Brain microvascular endothelial cell (primary cell): Measurements from ENCODE around the gene TMEM191C.
"Not testable (repeated sequence)": the region's sequence is repeated elsewhere in the genome, so short reads cannot be mapped to it uniquely, and the experiment has no call there.

ENCODE experiments used
- DNase-seq: peaks from one replicate; pipeline ENCODE4 v3.0.0-alpha.2; 2020
- H3K27ac ChIP-seq: fragments of 250-450 bp; sonication (Bioruptor Pico); 2 replicates; pipeline ENCODE4 v1.5.1; 2020; ENCODE audit warnings: mild to moderate bottlenecking, moderate library complexity
- H3K27me3 ChIP-seq: fragments of 250-450 bp; sonication (Bioruptor Pico); replicated peaks from 2 replicates; pipeline ENCODE4 v1.5.1; 2020; ENCODE audit warnings: mild to moderate bottlenecking
- H3K36me3 ChIP-seq: fragments of 250-450 bp; sonication (Bioruptor Pico); replicated peaks from 2 replicates; pipeline ENCODE4 v1.5.1; 2020; ENCODE audit warnings: mild to moderate bottlenecking
- H3K4me3 ChIP-seq: 2 replicates; pipeline ENCODE4 v1.5.1; 2011; ENCODE audit warnings: low read depth, mild to moderate bottlenecking, control low read depth, low read length, moderate library complexity
- in situ Hi-C: cut with HindIII; loops from 2 replicates; pipeline ENCODE4 v1.10.0; 2017; ENCODE audit warnings: low sequenced_read_pairs, low pct_ligation_motif_present

The TMEM191C gene

DNA sequence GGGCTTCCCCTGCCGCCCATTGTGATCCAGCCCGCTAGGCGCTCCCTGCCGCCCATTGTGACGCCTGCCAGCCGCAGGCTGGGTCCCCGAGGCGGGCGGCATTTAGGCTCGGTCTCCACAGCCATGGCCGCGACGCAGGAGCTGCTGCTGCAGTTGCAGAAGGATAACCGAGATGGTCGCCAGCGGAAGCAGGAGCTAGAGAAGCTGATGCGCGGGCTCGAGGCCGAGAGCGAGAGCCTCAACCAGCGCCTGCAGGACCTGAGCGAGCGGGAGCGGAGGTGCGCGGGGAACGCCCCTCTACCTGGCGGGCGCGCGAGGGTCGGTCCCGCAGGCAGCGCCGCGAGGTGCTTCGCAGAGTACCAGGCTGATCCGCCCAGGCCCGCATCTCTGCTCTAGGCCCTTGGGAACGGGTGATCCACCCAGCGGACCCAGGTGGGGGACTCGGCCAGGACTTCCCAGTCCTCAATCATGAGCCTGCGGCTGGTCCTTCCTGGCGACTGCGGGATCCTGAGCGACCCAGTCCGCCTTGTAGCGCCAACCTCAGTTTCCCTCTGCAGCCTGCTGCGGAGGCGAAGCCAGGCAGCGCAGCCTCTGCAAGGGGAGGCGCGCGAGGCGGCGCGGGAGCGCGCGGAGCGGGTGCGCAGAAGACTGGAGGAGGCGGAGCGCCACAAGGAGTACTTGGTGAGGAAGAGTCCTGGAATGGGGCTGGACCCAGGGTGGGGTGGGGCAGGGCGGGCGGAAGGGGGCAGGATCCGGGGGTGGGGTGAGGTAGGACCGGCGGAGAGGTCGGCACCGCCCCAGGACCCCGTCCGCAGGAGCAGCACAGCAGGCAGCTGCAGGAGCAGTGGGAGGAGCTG is at the start of gene TMEM191C:
TMEM191C (plus strand) TSS at position 51 of the 857 bp plus-strand sequence; CDS start at position 124, 73 bp downstream.
- H3K36me3 ChIP-seq, H3K27ac ChIP-seq, in situ Hi-C loops, DNase-seq, H3K27me3 ChIP-seq: not testable (repeated sequence)
- H3K4me3 ChIP-seq: peak within 1 kb of the TSS; percentile 49

DNA sequence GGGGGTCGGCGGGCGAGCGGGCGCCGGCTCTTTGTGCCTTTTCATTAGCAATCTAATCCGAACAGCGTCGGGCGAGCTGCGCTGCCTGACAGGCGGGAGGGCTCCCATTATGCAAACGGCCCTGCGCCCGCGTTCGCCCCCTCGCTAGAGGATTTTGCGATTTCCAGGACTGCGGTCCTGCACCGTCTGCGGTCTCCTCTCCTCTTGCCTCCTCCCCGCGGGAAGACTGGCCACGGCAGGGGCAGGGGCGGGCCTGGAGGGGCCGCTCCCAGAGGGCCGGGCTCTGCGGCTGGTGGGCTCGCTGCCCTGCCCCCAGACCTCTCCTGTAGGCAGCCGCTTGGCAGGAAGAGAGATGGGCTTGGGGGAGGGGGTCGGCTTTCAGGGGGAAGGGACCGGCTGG is 49.3 kb upstream of the TMEM191C start:
- DNase-seq, H3K27ac ChIP-seq, H3K36me3 ChIP-seq, H3K27me3 ChIP-seq, in situ Hi-C loops: not testable (repeated sequence)
- peak overlapping the region; percentile 40 for H3K4me3 ChIP-seq

DNA sequence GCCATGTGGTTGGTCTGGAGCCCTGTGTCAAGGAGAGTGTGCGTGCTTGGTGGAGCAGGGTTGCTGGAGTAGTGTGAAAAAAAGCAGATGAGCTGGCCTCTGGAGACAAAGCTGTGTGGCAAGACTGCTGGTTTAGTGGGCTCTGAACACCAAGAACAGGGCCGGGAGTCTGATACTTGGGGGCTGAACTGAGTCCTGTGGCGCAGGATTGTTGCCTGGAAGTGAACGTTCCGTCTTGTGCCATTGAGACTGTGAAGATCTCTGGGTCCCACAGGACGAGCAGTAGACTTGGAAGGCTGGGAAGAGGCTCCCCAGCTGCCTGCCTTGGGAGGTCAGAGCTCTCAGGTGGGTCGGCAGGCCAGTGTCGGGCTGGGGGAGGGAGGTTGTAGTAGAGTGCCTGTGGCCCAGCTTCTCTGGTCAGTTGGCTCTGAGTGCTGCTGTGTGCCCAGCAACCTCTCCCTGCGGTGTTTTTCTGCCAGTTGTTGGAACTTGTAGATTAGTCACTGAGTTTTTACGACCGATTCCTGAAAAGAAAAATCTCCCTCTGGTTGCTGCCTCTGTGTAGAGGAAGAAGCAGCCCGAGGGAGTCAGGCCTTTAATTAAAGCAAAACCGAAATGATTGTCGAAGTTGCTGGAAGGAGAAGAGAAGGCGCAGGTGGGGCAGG is 48.1 kb upstream of the TMEM191C start:
- not testable (repeated sequence) for DNase-seq, H3K27ac ChIP-seq

DNA sequence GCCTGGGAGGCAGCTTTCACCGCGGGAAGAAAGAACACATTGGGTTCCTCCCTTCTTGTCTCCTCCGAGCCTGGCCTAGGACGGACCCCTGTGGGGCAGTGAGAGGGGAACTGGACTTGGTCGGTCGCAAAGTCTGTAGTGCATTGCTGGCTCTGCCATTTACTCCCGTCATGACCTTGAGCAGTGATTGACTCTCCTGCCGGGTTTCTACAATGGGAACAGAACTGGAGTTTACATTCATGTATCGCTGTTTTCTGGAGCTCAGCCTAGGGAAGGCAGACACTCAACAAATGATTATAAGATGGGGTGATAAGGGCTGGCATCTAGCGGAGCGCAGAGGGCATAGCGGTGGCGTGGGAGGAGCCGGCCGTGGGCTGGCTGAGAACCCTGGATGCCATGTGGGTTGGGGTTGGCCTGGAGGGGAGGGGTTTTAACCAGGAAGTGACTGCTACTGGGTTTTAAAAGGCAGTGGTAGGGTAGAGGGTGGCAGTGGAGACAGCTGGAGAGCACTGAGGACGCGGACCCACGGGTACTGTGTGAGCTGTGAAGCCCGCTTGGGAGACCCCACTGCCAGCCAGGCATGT is 46.9 kb upstream of the TMEM191C start:
- H3K27ac ChIP-seq, in situ Hi-C loops, H3K36me3 ChIP-seq, DNase-seq, H3K4me3 ChIP-seq, H3K27me3 ChIP-seq: not testable (repeated sequence)

More for the DNA sequence above, 48.1 kb upstream of the TMEM191C start:
- H3K4me3 ChIP-seq, H3K27me3 ChIP-seq, H3K36me3 ChIP-seq, in situ Hi-C loops: not testable (repeated sequence)

DNA sequence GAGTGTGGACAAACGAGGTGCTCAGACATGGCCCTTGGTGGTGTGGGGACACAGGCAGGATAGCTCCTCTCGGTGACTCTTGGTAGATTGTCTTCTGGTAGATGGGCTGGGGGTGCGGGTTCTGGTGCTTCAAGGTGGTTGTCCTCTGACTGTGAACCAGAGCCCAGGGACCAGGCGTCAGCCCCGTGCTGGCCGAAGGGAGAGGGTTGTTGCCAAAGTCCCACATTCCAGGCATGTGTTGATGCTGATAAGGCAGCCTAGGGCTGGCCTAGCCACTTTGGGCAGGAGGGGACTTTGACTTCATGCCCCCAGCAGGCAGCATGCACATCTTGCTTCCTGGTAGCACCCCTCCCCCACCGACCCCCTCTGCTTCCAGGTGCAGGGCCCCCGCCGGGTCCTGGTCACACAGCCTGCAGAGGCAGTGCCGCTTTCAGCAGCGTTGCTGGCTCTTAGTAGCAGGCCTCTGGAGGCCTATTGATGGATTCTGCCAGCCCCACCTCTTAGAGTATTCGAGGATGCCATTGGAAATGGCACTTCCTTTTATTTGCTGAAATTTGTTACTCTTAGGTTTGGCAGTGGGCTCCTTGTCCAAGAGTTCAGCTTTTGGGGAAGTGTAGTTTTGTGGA is 43.0 kb upstream of the TMEM191C start:
- H3K36me3 ChIP-seq, in situ Hi-C loops, H3K4me3 ChIP-seq, H3K27ac ChIP-seq, H3K27me3 ChIP-seq, DNase-seq: not testable (repeated sequence)

DNA sequence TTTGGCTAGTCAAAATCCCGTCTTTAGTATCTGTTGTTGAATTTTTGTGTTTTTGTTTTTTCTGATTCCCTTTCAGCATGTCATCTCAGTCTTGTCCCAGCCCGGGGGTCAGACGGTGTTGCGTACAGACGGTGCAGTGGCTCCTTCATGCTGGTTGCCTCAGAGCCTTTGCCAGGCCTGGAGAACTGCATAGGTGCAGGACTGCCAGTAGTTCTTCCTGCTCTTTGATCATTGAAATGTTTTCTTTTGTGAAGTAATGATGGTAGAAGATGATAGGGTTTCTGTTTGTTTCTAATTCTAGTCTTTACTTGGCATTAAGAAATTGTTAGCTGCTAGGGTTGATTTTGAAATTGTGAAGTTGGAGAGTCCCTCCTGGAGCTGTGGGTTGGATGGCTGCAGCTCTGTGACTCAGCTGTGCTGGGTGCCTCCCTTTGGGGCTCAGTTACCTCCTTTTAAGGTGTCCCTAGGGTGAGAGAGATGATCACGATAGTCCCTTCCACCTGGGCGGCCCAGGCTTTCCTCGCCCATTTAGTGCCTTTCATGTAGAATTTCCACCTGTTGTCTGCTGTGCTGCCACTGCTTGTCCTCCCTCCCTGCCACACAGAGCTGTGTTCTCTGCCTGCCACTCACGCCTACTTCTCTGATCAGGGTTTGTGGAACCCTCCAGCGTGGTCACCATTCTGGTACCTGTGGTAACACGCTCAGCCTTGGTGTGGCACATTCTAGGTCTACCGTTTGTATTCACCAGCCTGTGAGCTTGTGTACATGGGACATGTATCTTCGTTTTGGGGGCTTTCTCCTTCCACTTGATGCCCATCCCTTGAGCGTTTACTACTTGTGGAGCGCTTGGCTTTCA is 32.6 kb upstream of the TMEM191C start:
- H3K27ac ChIP-seq, in situ Hi-C loops, DNase-seq, H3K27me3 ChIP-seq, H3K4me3 ChIP-seq, H3K36me3 ChIP-seq: not testable (repeated sequence)

DNA sequence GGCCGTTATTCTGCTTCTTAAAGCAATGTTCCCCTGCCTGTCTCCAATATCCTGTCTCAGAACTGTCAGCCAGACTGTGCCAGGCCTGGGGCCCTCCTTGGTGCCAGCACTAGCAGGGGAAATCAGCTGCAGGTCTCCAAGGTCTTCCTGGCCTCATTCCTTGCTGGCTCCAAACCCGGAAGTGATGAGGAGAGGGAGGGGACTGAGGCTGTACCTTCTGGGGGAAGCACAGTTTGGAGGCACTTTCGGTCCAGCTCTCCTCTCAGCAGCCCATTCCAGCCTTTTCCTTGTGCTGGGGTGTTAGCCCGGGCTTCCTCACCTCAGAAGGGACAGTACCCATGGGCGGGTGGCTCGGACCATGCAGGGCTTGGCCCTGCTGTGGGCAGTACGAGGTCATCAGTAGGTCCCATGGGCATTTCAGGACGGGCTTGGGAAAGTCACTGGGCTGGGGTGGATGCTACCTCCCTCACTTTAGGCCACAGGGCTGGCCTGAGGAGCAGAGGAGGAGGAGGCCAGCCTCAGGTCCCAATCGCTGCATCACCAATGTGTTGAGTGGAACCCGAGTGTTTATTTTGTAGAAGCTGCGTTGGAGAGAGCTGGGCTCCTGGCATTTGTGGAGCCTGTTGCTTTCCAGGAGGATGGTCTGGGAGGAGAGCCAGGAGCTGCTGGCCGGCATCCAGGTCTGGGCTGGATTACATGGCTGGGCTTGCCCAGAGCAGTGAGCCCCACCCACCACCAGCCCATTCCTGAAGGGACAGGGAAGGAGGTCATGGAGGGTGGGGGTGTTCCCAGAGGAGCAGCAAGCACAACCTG is 31.0 kb upstream of the TMEM191C start:
- H3K27ac ChIP-seq, H3K36me3 ChIP-seq, H3K27me3 ChIP-seq, DNase-seq, in situ Hi-C loops, H3K4me3 ChIP-seq: not testable (repeated sequence)

DNA sequence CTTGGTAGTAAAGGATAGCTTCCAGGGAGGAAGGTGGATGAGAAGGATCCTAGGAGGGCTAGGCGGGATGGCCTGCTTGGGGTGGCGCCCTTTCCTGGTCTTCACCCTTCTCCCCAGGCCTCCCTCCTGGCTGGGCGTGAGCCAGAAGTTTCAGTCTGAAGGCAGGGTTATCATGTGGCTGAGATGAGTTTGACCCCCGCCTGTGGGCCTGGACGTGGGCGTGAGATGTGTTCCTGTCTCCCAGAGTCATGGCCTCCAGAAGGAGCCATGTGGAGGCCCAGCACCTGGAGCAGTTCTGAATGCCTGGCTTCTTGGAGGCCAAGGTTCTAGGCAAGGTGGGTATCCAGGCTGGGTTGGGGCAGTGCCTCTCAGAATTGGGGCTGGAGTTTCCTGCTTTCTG is 29.2 kb upstream of the TMEM191C start:
- H3K27ac ChIP-seq, H3K36me3 ChIP-seq, in situ Hi-C loops, DNase-seq, H3K27me3 ChIP-seq, H3K4me3 ChIP-seq: not testable (repeated sequence)

DNA sequence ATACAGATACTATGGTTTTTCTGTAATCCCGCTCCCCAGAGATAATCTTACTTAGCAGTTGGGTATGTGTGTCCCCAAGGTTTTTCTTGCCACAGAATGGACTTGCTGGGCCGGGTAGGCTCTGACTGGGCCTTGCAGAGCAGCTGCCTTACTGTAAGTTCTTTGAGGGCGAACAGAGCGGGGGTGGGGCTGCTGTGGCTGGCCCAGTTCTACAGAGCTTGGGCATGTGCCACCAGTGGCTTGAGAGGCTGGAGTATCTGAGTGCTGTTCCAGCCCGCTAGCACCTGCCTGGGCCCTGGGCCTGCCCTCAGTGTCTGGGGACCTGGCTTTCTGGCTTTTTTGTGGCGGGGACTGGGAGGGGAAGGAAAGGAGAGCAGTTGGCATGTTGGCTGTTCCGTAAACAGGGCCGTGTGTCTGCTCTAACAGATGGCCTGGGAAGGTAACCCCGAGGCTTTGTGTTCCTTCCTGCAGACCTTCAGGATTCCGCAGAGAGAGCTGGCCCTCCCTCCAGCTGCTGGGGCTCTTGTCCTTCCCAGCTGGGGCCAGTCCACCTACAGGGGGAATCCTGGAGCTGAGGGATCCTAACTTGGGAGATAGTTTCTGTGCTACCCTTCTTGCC is 27.1 kb upstream of the TMEM191C start:
- H3K27me3 ChIP-seq, DNase-seq, H3K36me3 ChIP-seq, H3K4me3 ChIP-seq, H3K27ac ChIP-seq, in situ Hi-C loops: not testable (repeated sequence)

DNA sequence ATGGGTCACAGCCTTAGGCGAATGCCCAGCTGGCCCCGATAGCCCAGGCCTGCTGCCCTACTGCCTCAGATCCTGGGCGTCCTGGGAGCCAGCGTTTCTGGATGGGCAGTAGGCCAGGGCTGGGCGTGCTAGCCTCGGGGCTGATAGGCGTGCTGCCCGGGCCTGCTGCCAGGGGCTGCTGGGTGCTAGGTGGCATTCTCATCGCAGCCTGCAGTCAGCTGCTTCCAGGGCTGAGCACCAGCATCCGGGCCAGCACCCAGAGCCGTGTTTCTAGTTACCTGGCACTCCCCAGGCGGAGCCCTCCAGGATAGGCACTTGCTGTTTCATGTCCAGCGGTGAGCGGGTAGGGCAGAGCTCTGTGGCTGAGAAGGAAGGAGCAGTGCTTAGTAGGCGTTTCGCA is 26.5 kb upstream of the TMEM191C start:
- H3K27ac ChIP-seq, DNase-seq, H3K36me3 ChIP-seq, H3K4me3 ChIP-seq, H3K27me3 ChIP-seq, in situ Hi-C loops: not testable (repeated sequence)

DNA sequence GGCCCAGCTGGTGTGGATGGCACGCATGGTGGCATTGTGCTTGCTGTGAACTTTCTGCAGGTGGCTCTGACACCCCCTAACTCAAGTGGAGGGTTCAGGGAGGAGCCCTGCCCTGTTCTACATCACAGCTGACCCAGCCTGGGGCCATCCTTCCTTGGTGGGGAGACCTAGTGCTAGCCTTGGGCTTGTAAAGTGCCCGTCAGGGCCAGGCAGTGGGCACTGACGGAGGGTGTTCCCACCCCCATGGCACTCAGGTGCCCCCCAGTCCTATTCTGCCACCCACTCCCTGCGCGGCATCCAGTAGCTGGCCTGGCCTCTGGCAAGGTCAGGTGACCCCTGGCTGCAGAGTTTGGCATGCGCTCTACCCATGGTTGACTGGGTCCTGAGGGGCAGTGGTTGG is 26.0 kb upstream of the TMEM191C start:
- in situ Hi-C loops, H3K4me3 ChIP-seq, H3K27ac ChIP-seq, H3K27me3 ChIP-seq, DNase-seq: not testable (repeated sequence)
- peaks cover 14% of the 10 kb centered on the region for H3K36me3 ChIP-seq

DNA sequence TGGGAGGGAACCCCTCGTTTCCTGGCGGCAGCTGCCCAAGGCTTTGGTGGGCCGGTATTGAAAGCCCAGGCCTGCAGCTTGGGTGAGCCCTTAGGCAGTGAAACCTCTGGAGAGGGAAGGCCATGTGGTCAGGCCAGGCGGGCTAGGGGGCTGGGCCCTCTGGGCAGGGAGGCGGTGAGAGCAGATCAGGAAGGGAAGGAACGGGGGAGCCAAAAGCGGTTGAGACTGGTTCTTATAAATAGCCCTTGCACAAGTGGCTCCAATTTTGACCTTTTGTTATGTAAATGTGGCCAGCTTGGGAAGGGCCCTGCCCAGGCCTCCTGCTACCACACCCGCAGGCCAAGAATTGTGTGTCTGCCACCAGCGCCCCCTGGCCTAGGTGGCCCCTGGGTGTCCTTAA is 25.1 kb upstream of the TMEM191C start:
- H3K4me3 ChIP-seq, DNase-seq, in situ Hi-C loops, H3K27me3 ChIP-seq, H3K27ac ChIP-seq: not testable (repeated sequence)
- peaks cover 22% of the 10 kb centered on the region for H3K36me3 ChIP-seq
